GM12892 (cell line): ENCODE measurements around the gene FICD.

ENCODE experiments used
- DNase-seq: peaks from one replicate; pipeline ENCODE4 v3.0.0; 2011; ENCODE audit not compliant: insufficient read length
- FAIRE-seq: peaks from 2 replicates; lab custom pipeline; 2011; peaks lifted over from hg19 to GRCh38; lab: Jason Lieb, UNC
- POLR2A ChIP-seq: IDR thresholded peaks from 2 replicates; pipeline ENCODE4 v1.6.1; 2011; ENCODE audit warnings: low read depth, low read length, control low read depth
- POLR2AphosphoS5 ChIP-seq: IDR thresholded peaks from 2 replicates; pipeline ENCODE4 v1.6.1; 2011; ENCODE audit warnings: low read depth, low read length, control low read depth
- TAF1 ChIP-seq: IDR thresholded peaks from 2 replicates; pipeline ENCODE4 v1.6.1; 2011; ENCODE audit warnings: low read depth, mild to moderate bottlenecking, control low read depth, low read length, borderline replicate concordance

FICD gene

DNA sequence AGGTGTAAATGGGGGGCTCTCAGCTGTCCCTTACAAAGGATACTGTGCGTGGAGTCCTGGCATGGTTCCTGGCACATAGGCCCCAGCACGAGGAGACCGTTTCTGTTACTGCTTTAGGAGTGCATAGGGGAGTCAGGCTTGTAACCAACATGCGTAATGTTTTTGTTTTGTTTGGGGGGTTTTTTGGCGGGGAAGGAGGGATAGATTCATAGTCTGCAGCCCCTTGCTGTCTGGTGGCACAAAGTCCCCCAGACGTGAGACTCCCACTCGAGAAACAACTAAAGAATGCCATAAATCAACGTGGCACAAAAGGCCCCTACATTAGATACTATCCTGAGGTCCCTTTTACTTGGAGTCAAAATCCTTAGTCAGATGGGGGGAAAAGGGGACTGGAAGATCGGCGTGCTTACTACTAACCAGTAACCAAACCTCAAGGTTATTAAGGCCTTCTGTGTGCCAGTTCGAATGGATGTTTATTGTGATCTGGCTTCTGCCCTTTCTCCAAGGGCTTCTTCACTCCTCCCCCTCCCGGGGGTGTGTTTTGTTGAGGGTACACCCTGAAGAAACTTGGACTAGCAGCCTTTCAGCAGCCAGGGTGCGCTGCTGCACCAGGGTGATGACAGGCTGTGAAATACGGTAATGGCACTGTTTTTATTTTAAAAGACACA is 48.2 kb downstream of the FICD start:
- DNase-seq: peak; percentile 57
- FAIRE-seq: peak; percentile 83
- TF ChIP-seq TAF1: no peak
- peak; percentile 63; the same call in 1 of the 2 replicates for TF ChIP-seq POLR2AphosphoS5

DNA sequence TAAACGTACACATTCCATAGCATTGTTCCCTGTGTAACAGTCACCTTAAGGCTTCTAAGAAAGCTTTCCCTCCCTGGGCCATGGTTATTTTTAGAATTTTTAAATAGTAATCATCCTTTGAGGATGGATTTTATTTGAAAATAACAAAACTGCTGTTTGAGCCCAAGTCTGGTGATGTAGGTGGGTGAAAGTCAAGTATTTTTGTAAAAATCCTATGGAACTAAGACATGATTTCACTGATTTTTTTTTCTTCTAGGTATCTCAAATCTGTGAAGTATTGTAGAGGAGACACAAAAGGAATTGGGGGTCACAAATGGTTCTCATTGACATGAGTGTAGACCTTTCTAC is 48.7 kb downstream of the FICD start:
- TF ChIP-seq POLR2A (no peak), TAF1 (no peak), POLR2AphosphoS5 (no peak)
- DNase-seq (no peak), FAIRE-seq (no peak)

DNA sequence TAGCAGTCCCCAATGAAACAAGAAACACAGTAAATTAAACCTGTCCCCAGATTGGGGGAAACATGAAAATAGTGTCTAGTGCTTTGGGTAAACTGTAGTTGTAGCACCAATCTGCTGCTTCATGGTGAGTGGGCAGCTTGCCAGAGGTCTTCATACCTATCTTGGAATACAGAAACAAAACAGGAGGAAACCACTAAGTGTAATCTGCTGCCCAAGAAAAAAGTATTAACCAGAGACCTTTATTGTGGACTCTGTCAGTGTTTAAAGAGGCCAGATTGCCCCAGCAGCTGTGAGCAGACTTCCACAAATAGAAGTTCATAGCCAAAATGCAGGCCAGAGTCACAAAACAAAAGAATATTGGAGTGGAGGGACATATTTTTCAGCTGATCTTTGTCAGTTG is 49.6 kb downstream of the FICD start:
- no peak for FAIRE-seq
- DNase-seq: no peak
- TF ChIP-seq TAF1: no peak
- no peak for TF ChIP-seq POLR2AphosphoS5
- no peak for TF ChIP-seq POLR2A

DNA sequence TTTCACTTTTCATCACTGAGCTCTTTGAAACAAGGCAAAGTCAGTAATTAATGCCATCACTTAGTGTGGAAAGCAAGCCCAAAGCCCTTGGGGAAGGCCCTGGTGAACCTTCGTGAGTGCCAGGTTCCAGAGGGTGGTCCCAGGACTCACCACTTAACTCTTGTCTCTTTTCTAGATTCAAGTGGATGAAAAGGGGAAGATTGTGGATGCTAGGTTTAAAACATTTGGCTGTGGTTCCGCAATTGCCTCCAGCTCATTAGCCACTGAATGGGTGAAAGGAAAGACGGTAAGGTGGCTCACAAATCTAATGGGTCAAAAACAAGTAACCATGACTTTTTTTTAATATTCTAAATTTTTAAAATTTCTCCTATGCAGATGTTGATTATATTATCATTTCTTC is 50.1 kb downstream of the FICD start:
- TF ChIP-seq POLR2AphosphoS5 (no peak), POLR2A (no peak), TAF1 (no peak)
- no peak for DNase-seq
- no peak for FAIRE-seq

DNA sequence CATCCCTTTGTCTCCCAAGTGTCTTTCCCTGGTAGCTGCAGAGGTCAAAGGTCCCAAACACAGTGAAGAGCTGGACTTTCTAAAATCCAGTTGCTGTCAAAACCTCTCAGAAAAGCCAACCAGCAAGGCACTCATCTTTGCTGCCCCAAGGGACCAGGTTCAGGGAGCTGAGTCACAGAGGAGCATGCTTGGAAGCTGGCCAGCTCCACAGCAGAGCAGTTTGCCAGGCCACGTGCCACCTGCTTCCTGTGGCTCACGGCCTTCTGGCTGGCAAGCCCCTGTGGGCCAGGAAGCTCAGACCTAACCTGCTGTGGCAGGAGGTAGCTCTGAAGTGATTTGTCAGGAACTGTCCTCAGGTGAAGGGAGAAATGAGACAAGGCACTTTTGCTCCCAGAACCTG is 50.9 kb downstream of the FICD start:
- peak; percentile 81 for FAIRE-seq
- TF ChIP-seq POLR2AphosphoS5 (peak; percentile 55; the same call in 1 of the 2 replicates), TAF1 (no peak), POLR2A (peak; percentile 46; the same call in 1 of the 2 replicates)
- DNase-seq: no peak

DNA sequence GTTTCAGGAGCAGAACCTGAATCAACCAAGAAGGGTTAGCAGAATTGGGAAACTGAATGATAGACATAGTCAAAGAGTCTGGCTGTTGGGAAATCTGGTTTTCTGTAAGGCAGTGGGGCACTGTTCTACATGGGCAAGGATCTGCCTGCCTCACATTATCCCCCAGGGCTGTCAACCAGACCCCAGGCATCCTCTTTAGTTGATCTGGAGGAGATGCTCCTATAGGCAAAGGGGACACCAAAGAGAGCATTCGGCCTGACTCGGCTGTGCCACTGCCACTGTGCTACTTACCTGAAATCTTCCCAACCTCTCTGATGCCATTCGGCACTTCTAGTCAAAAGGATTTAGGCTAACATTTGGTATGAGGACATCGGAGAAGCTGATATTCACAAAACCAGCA is 51.4 kb downstream of the FICD start:
- TF ChIP-seq POLR2A (no peak; the same call in 1 of the 2 replicates), POLR2AphosphoS5 (peak; percentile 36; the same call in 1 of the 2 replicates), TAF1 (no peak)
- FAIRE-seq: no peak
- DNase-seq: no peak

DNA sequence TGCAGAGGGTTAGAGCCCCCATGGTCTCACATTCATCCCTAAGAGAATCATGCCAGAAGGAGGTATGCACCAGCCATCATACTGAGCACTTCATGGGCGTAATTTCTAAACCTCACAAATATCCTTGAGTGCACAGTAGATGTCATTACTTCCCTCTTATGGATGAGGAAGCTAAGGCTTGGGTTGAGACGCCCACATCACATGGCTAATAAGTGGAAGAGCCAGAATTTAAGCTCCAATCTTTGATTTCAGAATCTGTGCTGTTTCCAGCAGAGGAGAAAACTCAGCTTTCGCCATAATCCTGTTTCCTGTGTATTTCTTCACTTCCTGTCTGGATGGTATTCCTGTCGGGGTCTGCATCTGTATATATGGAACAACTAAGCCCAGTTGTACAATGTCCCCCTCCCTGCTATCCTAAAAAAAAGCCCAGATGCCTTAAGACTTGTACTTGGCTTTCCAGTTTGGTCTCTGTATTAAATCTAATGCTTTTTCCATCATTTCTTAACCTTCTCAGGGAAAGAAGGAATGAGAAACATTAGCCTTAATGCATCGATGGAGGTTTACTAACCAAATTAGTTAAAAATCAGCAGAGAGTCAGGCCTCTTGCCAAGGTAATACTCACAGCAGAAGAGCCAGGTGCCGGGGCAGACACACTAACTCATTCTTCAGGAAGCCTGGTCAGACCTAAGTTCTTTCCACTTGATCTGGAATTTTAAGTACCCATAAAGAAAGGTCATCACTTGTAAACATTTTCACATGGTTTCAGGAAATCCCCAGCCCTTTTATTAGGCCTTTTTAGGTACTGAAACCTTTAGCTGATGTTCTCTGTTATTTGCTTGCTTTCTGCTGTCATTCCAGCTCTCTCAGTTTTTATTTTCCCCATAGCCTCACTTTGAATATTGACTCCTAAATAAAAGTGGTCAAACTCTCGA is 52.6 kb downstream of the FICD start:
- peak; percentile 30 for FAIRE-seq
- TF ChIP-seq TAF1: no peak
- TF ChIP-seq POLR2A: 0 out of 2 replicates have a peak, but pooled peaks have one; percentile 36
- DNase-seq: no peak

DNA sequence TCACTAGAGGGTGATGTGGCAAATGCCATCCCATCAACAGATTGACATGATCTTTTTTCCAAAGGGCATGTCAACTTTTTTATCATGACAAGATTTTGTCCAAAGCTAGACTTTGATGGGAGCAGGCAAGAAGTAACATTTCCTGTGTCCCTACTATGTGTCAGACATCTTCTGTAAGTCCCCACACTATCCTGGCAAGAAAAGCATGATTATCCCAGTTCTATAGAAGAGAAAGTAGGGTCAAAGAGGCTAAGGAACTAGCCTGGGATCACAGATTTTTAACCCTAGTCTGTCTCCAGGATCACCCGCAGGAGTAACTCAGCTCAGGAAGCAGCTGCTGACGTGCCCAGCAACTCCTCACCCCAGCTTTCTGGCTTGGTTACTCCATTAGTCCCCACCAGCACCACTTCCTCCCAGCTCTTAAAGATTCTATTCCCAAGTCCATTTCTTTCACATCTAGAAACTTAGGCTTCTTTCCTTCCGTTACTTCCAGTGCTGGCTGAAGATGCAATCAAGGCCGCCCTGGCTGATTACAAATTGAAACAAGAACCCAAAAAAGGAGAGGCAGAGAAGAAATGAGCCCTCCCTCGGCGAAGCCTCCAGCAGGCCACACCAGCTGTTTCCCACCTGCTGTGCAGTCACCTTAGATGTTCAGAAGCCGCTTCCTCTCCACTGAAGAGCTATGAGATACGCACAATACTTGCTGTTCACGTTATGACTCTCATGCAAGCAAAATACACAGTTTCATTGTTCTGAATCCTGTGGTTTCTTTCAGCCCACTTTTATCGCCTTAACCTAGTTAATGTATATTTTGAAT is 53.5 kb downstream of the FICD start:
- peak; percentile 64; the same call in 1 of the 2 replicates for TF ChIP-seq POLR2AphosphoS5
- no peak for TF ChIP-seq TAF1
- 0 out of 2 replicates have a peak, but pooled peaks have one; percentile 13 for TF ChIP-seq POLR2A
- no peak for DNase-seq
- peak; percentile 94 for FAIRE-seq
